Spleen (tissue), 7 donors: Measurements from ENCODE around the gene TRABD2B.

ENCODE experiments used
- CTCF ChIP-seq, 11 experiments: fragments of 200-600 bp in 7 of 11; fragments of 450-650 bp in 4 of 11; sonication (generic) in 4 of 11; IDR thresholded peaks in 8 of 11; conservative IDR thresholded peaks in 3 of 11; 1 replicate in 7 of 11; 2 replicates in 4 of 11; pipeline versions ENCODE4 v1.4.0 to v1.8.0; 2016 to 2021; ENCODE audit warnings: antibody characterized with exemption in 11 of 11, inconsistent platforms in 4 of 11, mild to moderate bottlenecking in 1 of 11
- POLR2A ChIP-seq, 3 donors: fragments of 450-650 bp; IDR thresholded peaks; one replicate each; pipeline ENCODE4 v1.5.1; 2017; ENCODE audit warnings: antibody characterized with exemption in 3 of 3, mild to moderate bottlenecking in 1 of 3
- donor health status: DM: no; HTN: no; CAD: no; lungs with moderate emphysema.
- donor health status: DM: no; HTN: no; CAD: no.
- donor health status: DM: no; HTN: no; CAD: no.

GRCh38 chr1:47843059-47843458, 154.1 kb downstream of the TRABD2B start:
- TF ChIP-seq CTCF (IDR thresholded peaks at IDR 0.05 in 8 of 11, conservative IDR thresholded peaks at IDR 0.05 in 3 of 11) (no peak), POLR2A (IDR thresholded peaks at IDR 0.05) (no peak)
